Measurements from ENCODE around the gene KCTD4. TPM values are rescaled to one million over a fixed set of nuclear protein-coding genes. Genes with fewer than 3 reads are reported as not detected.

KCTD4 gene
- total RNA-seq, 1 experiment from 2014 or later: not detected

GRCh38 chr13:45240143-45240542 is 39.3 kb upstream of the KCTD4 start:
- no TSS peak for BruUV-seq (replicated peaks)
- Histone ChIP-seq H3K9me3 (ENCODE audit: low read length) (no peaks in the 10 kb centered on the region), H3K9me2 (replicated peaks; ENCODE audit: low read length) (no peaks in the 10 kb centered on the region), H3K79me2 (ENCODE audit: low read length) (peaks cover 31% of the 10 kb centered on the region), H3K4me2 (ENCODE audit: low read length) (no peak overlapping the region), H3K27me3 (ENCODE audit: low read length) (no peaks in the 10 kb centered on the region), H3K4me1 (ENCODE audit: insufficient read depth, low read length) (peaks cover 9% of the 10 kb centered on the region), H3K9ac (ENCODE audit: low read length) (no peak overlapping the region), H3K27ac (ENCODE audit: low read length) (no peak overlapping the region), H3F3A (ENCODE audit: low read length, unreplicated experiment) (no peaks in the 10 kb centered on the region), H3K36me3 (ENCODE audit: low read depth, low read length) (no peaks in the 10 kb centered on the region), H4K20me1 (ENCODE audit: low read length) (no peaks in the 10 kb centered on the region), H2AFZ (ENCODE audit: low read length) (no peak overlapping the region), H3K4me3 (ENCODE audit: low read length) (no peak overlapping the region)
- ChIA-PET CTCF (interaction anchor here (0.6 to 0.7 kb wide), 2 partner anchors 10 to 26 kb away, joined by 4 to 8 read pairs; no protein-coding TSS in a partner anchor), POLR2A (ENCODE audit: unreplicated experiment) (no interaction called here)
- ATAC-seq (no peak), DNase-seq (no peak)
- intact Hi-C loops (cut with micrococcal nuclease): no loop called here
- no peak for TF ChIP-seq EZH2phosphoT487 (IDR thresholded peaks at IDR 0.05; ENCODE audit: borderline replicate concordance, low read length)
- no peak; the same call in 1 of the 2 replicates for TF ChIP-seq CTCF (conservative IDR thresholded peaks at IDR 0.05; ENCODE audit: low read depth, low read length)

- CTCF ChIA-PET: no interaction called here
- intact Hi-C loops (cut with micrococcal nuclease): no loop called here
- Histone ChIP-seq H3K79me2 (ENCODE audit: low read length) (peaks cover 30% of the 10 kb centered on the region), H3K9ac (ENCODE audit: low read length) (no peak overlapping the region), H3K36me3 (ENCODE audit: low read depth, low read length) (no peaks in the 10 kb centered on the region), H3K27ac (ENCODE audit: low read length) (no peak overlapping the region), H3K4me1 (ENCODE audit: insufficient read depth, low read length) (peaks cover 9% of the 10 kb centered on the region), H3K4me3 (ENCODE audit: low read length) (no peak overlapping the region), H2AFZ (ENCODE audit: low read length) (no peak overlapping the region), H3K4me2 (ENCODE audit: low read length) (no peak overlapping the region), H4K20me1 (ENCODE audit: low read length) (no peaks in the 10 kb centered on the region), H3K27me3 (ENCODE audit: low read length) (no peaks in the 10 kb centered on the region), H3K9me3 (ENCODE audit: low read length) (no peaks in the 10 kb centered on the region), H3F3A (ENCODE audit: low read length, unreplicated experiment) (no peaks in the 10 kb centered on the region), H3K9me2 (replicated peaks; ENCODE audit: low read length) (no peaks in the 10 kb centered on the region)
- TF ChIP-seq EZH2 (IDR thresholded peaks at IDR 0.05; ENCODE audit: low read length, unreplicated experiment) (no peak), CTCF (conservative IDR thresholded peaks at IDR 0.05; ENCODE audit: low read depth, low read length) (no peak), EZH2phosphoT487 (IDR thresholded peaks at IDR 0.05; ENCODE audit: borderline replicate concordance, low read length) (no peak)
- POLR2A ChIA-PET (ENCODE audit: unreplicated experiment): no interaction called here
- DNase-seq (no peak), ATAC-seq (no peak)
- BruUV-seq (replicated peaks): no TSS peak
Observed at GRCh38 chr13:45238945-45239795, 38.3 kb upstream of the KCTD4 start.

- intact Hi-C loops (cut with micrococcal nuclease): no loop called here
- H3K9ac ChIP-seq (ENCODE audit: low read length): no peak overlapping the region
- H3K4me1 ChIP-seq (ENCODE audit: insufficient read depth, low read length): peaks cover 9% of the 10 kb centered on the region
- ATAC-seq: no peak
- peaks cover 9% of the 10 kb centered on the region; the same call in 1 of the 2 replicates for H3K79me2 ChIP-seq (ENCODE audit: low read length)
- ChIA-PET CTCF (no interaction called here), POLR2A (ENCODE audit: unreplicated experiment) (no interaction called here)
- no peak overlapping the region for H2AFZ ChIP-seq (ENCODE audit: low read length)
- no peaks in the 10 kb centered on the region for H4K20me1 ChIP-seq (ENCODE audit: low read length)
- no peaks in the 10 kb centered on the region for H3F3A ChIP-seq (ENCODE audit: low read length, unreplicated experiment)
- H3K36me3 ChIP-seq (ENCODE audit: low read depth, low read length): no peaks in the 10 kb centered on the region
- BruUV-seq (replicated peaks): no TSS peak
- TF ChIP-seq CTCF (conservative IDR thresholded peaks at IDR 0.05; ENCODE audit: low read depth, low read length) (no peak), EZH2phosphoT487 (IDR thresholded peaks at IDR 0.05; ENCODE audit: borderline replicate concordance, low read length) (no peak), EZH2 (IDR thresholded peaks at IDR 0.05; ENCODE audit: low read length, unreplicated experiment) (no peak)
- H3K4me3 ChIP-seq (ENCODE audit: low read length): no peak overlapping the region
- H3K4me2 ChIP-seq (ENCODE audit: low read length): no peak overlapping the region
- H3K9me2 ChIP-seq (replicated peaks; ENCODE audit: low read length): no peaks in the 10 kb centered on the region
- no peaks in the 10 kb centered on the region for H3K9me3 ChIP-seq (ENCODE audit: low read length)
- DNase-seq: no peak
- H3K27ac ChIP-seq (ENCODE audit: low read length): no peak overlapping the region
- H3K27me3 ChIP-seq (ENCODE audit: low read length): no peaks in the 10 kb centered on the region
Observed at GRCh38 chr13:45232591-45232990, 31.7 kb upstream of the KCTD4 start.
